IMR-90 (cell line): ENCODE measurements around the gene ACSBG1. TPM values are rescaled to one million over a fixed set of nuclear protein-coding genes. Genes with fewer than 3 reads are reported as not detected.

Experiments
- ATAC-seq: fragments of 200-7000 bp; cut with Tn5 transposase; 2 replicates; pipeline ENCODE4 v1.9.1; 2020; ENCODE audit warnings: low read depth, mild to moderate bottlenecking, moderate library complexity
- BruUV-seq: library from RNA; stranded (reverse); fragments of 400-500 nt; replicated peaks from 2 replicates; lab custom pipeline; 2021; lab: Mats Ljungman, UMichigan
- CTCF ChIA-PET: fragments of 300-600 bp; formaldehyde crosslinking; extraction: SDS; loops from one replicate; lab custom pipeline; 2021; ENCODE audit warnings: antibody characterized with exemption; lab: Yijun Ruan, JAX
- POLR2A ChIA-PET: fragments of 300-600 bp; sonication (Branson Sonifier 250); formaldehyde crosslinking; loops from one replicate; lab custom pipeline; 2022; ENCODE audit warnings: antibody characterized with exemption; ENCODE audit not compliant: unreplicated experiment; lab: Charles Lee
- DNase-seq: peaks from one replicate; pipeline ENCODE4 v3.0.0; 2013
- H2AFZ ChIP-seq: replicated peaks from 2 replicates; pipeline ENCODE3; 2013; ENCODE audit warnings: low read length, mild to moderate bottlenecking; ENCODE audit not compliant: poor library complexity
- H2AK5ac ChIP-seq: 2 replicates; pipeline ENCODE4 v1.6.1; 2013; ENCODE audit warnings: low read depth, low read length, inconsistent platforms
- H2AK9ac ChIP-seq: replicated peaks from 2 replicates; pipeline ENCODE3; 2013; ENCODE audit warnings: mild to moderate bottlenecking, low read depth, low read length, moderate library complexity; ENCODE audit not compliant: poor library complexity
- H2BK120ac ChIP-seq: 2 replicates; pipeline ENCODE4 v1.6.1; 2013; ENCODE audit warnings: low read depth, low read length, inconsistent platforms
- H2BK15ac ChIP-seq: 3 replicates; pipeline ENCODE4 v1.6.1; 2013; ENCODE audit warnings: low read depth, low read length, inconsistent platforms
- H2BK20ac ChIP-seq: 2 replicates; pipeline ENCODE4 v1.6.1; 2013; ENCODE audit warnings: low read depth, mild to moderate bottlenecking, inconsistent platforms, low read length, moderate library complexity
- H2BK5ac ChIP-seq: 2 replicates; pipeline ENCODE4 v1.6.1; 2013; ENCODE audit warnings: mild to moderate bottlenecking, low read depth, low read length, inconsistent platforms; ENCODE audit not compliant: poor library complexity, severe bottlenecking
- H3K14ac ChIP-seq: replicated peaks from 2 replicates; pipeline ENCODE4 v1.6.1; 2013; ENCODE audit warnings: low read depth, low read length, inconsistent platforms
- H3K18ac ChIP-seq: 2 replicates; pipeline ENCODE4 v1.6.1; 2013; ENCODE audit warnings: low read depth, low read length, control low read depth
- H3K23ac ChIP-seq: 2 replicates; pipeline ENCODE4 v1.6.1; 2013; ENCODE audit warnings: low read depth, low read length, inconsistent platforms
- H3K27ac ChIP-seq: 2 replicates; pipeline ENCODE4 v1.5.1; 2013; ENCODE audit warnings: mild to moderate bottlenecking, control low read depth, low read length; ENCODE audit not compliant: insufficient read depth
- H3K27me3 ChIP-seq: 2 replicates; pipeline ENCODE4 v1.6.1; 2013; ENCODE audit warnings: low read length; ENCODE audit not compliant: control insufficient read depth, insufficient read depth
- H3K36me3 ChIP-seq: 2 replicates; pipeline ENCODE4 v1.6.1; 2013; ENCODE audit warnings: low read length, mixed read lengths; ENCODE audit not compliant: control insufficient read depth, insufficient read depth
- H3K4ac ChIP-seq: 2 replicates; pipeline ENCODE4 v1.6.1; 2013; ENCODE audit warnings: low read depth, low read length, inconsistent platforms
- H3K4me1 ChIP-seq: 2 replicates; pipeline ENCODE4 v1.6.1; 2013; ENCODE audit warnings: low read length, mixed read lengths; ENCODE audit not compliant: control insufficient read depth, insufficient read depth
- H3K4me2 ChIP-seq: 2 replicates; pipeline ENCODE4 v1.6.1; 2013; ENCODE audit warnings: low read depth, mild to moderate bottlenecking, control low read depth, low read length, moderate library complexity
- H3K4me3 ChIP-seq: 2 replicates; pipeline ENCODE4 v1.5.1; 2013; ENCODE audit warnings: low read depth, mild to moderate bottlenecking, control low read depth, low read length, moderate library complexity; ENCODE audit not compliant: insufficient read depth
- H3K56ac ChIP-seq: 2 replicates; pipeline ENCODE4 v1.6.1; 2013; ENCODE audit warnings: low read length, inconsistent platforms; ENCODE audit not compliant: insufficient read depth; ENCODE audit errors: extremely low read depth
- H3K79me1 ChIP-seq, 2 experiments: 2 replicates each; pipeline ENCODE4 v1.6.1; 2013; ENCODE audit warnings: low read length in 2 of 2, inconsistent platforms in 1 of 2, low read depth in 1 of 2
- H3K9ac ChIP-seq: 2 replicates; pipeline ENCODE4 v1.6.1; 2013; ENCODE audit warnings: low read depth, low read length, control low read depth
- H3K9me1 ChIP-seq: 2 replicates; pipeline ENCODE4 v1.6.1; 2013; ENCODE audit warnings: low read length, inconsistent platforms; ENCODE audit not compliant: insufficient read depth
- H3K9me3 ChIP-seq: 2 replicates; pipeline ENCODE4 v1.6.1; 2013; ENCODE audit warnings: low read length; ENCODE audit not compliant: control insufficient read depth, insufficient read depth
- H4K20me1 ChIP-seq: 2 replicates; pipeline ENCODE4 v1.6.1; 2013; ENCODE audit warnings: low read length, inconsistent platforms; ENCODE audit not compliant: insufficient read depth
- H4K5ac ChIP-seq: 2 replicates; pipeline ENCODE4 v1.6.1; 2013; ENCODE audit warnings: mild to moderate bottlenecking, low read depth, low read length, control low read depth
- H4K8ac ChIP-seq, 2 experiments: 2 replicates each; pipeline ENCODE4 v1.6.1; 2013; ENCODE audit warnings: low read depth in 2 of 2, low read length in 2 of 2, control low read depth in 1 of 2, inconsistent platforms in 1 of 2
- H4K91ac ChIP-seq: 2 replicates; pipeline ENCODE4 v1.6.1; 2013; ENCODE audit warnings: low read depth, low read length, inconsistent platforms; ENCODE audit not compliant: insufficient read depth
- BHLHE40 ChIP-seq: fragments of 150-350 bp; IDR thresholded peaks from 2 replicates; pipeline ENCODE4 v1.6.1; 2016; ENCODE audit warnings: mild to moderate bottlenecking, low read depth, low read length
- CEBPB ChIP-seq: IDR thresholded peaks from 2 replicates; pipeline ENCODE4 v1.6.1; 2012; ENCODE audit warnings: low read depth, low read length, improper control_type of control experiment
- FOS ChIP-seq: fragments of 150-350 bp; IDR thresholded peaks from 2 replicates; pipeline ENCODE4 v1.6.1; 2016; ENCODE audit warnings: low read depth, low read length
- MAFK ChIP-seq: IDR thresholded peaks from 2 replicates; pipeline ENCODE4 v1.6.1; 2012; ENCODE audit warnings: low read depth, low read length, improper control_type of control experiment
- POLR2A ChIP-seq: IDR thresholded peaks from 2 replicates; pipeline ENCODE4 v1.6.1; 2012; ENCODE audit warnings: mild to moderate bottlenecking, low read depth, low read length
- RAD21 ChIP-seq: IDR thresholded peaks from 2 replicates; pipeline ENCODE4 v1.6.1; 2012; ENCODE audit warnings: low read length, improper control_type of control experiment
- RCOR1 ChIP-seq: IDR thresholded peaks from 2 replicates; pipeline ENCODE4 v1.6.1; 2012; ENCODE audit warnings: mild to moderate bottlenecking, low read length, improper control_type of control experiment; ENCODE audit not compliant: insufficient replicate concordance
- RFX5 ChIP-seq: IDR thresholded peaks from 2 replicates; pipeline ENCODE4 v1.8.0; 2012; ENCODE audit warnings: low read depth, mild to moderate bottlenecking, low read length, moderate library complexity
- SMC3 ChIP-seq: fragments of 150-350 bp; IDR thresholded peaks from 2 replicates; pipeline ENCODE4 v1.6.1; 2016; ENCODE audit warnings: low read depth, mild to moderate bottlenecking, antibody characterized with exemption, low read length, moderate library complexity
- WGBS, 2 experiments: methylation state at CpG; one replicate each; pipeline versions ENCODE4 v1.1.5 to v1.1.7; 2013; ENCODE audit warnings: missing lambda C conversion rate in 2 of 2; ENCODE audit not compliant: insufficient read length in 1 of 2; ENCODE audit errors: extremely low coverage in 2 of 2; 5-methylcytosine and 5-hydroxymethylcytosine counted together
- dilution Hi-C: fragments of 300-500 bp; cut with HindIII; formaldehyde crosslinking; loops from one replicate; pipeline ENCODE4 v1.14.3; 2018; ENCODE audit warnings: low sequenced_read_pairs; ENCODE audit not compliant: unreplicated experiment
- in situ Hi-C: fragments of 300-500 bp; cut with MboI; formaldehyde crosslinking; loops from 3 replicates; pipeline ENCODE4 v1.14.3; 2019; ENCODE audit warnings: low sequenced_read_pairs, inconsistent platforms, mixed read lengths
- intact Hi-C: fragments of 100-400 bp; cut with micrococcal nuclease; formaldehyde crosslinking; loops from 2 replicates; pipeline ENCODE4 v1.10.0; 2022
- polyA plus RNA-seq, 3 experiments: library from polyadenylated mRNA; depleted of rRNA; stranded (reverse); fragments of >200 nt; gene quantifications; 2 replicates each; pipeline ENCODE4 v1.2.3, GENCODE V29; 2012; ENCODE audit warnings: low replicate concordance in 1 of 3
- total RNA-seq: library from RNA; depleted of rRNA; stranded (reverse); fragments of >200 nt; gene quantifications from 2 replicates; pipeline ENCODE4 v1.2.3, GENCODE V29; 2012
- TF ChIP-seq, protein P1 (sequence below): fragments of 150-350 bp; IDR thresholded peaks from 2 replicates; pipeline ENCODE4 v1.6.1; 2016; ENCODE audit warnings: low read depth, mild to moderate bottlenecking, low read length, moderate library complexity, borderline replicate concordance
- TF ChIP-seq, protein P2 (sequence below): conservative IDR thresholded peaks from 2 replicates; pipeline ENCODE4 v1.5.1; 2012; ENCODE audit warnings: mild to moderate bottlenecking, low read depth, low read length, improper control_type of control experiment

The ACSBG1 gene
- total and polyA plus RNA-seq, 2 of the 4 experiments (the other 2 are of a cell fraction), result 0.02 TPM; not detected in 1

DNA sequence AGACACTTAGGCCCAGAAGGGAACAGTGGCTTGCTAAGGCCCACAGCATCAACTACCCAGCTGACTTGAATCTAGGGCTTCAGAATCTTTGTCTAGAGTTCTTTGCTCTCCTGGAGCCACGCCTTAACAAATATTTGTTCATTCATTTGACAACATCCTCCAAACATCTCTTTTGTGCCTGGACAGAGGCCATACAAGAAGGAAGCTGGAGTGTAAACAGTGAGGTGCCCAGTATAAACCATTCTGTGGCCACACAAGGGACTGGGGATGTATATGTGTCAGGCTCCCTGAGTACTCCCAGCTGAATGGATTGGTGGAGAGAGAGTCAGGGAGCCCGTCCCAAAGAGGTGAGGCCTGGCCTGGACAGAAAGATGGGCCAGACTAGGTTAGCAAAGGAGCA lies 106.5 kb downstream of the ACSBG1 start:
- WGBS, 2 experiments, result no CpG with 5 or more reads among the region's 2 CpGs
- in situ Hi-C loops, result no loop called here
- Histone ChIP-seq H3K56ac (no peak overlapping the region), H3K4me3 (no peak overlapping the region), H2BK5ac (no peak overlapping the region), H3K18ac (no peak overlapping the region), H3K4me1 (peaks cover 4% of the 10 kb centered on the region), H4K20me1 (0 out of 2 replicates have a peak, but pooled peaks cover 6% of the 10 kb centered on the region), H4K8ac (no peak overlapping the region), H3K79me1 (no peaks in the 10 kb centered on the region), H4K91ac (no peak overlapping the region), H2BK120ac (no peak overlapping the region), H3K27ac (no peak overlapping the region), H2AFZ (no peak overlapping the region), H2BK15ac (no peak overlapping the region), H3K9me3 (no peaks in the 10 kb centered on the region), H3K36me3 (no peaks in the 10 kb centered on the region), H3K27me3 (peaks cover 12% of the 10 kb centered on the region; the same call in 1 of the 2 replicates), H2AK9ac (no peak overlapping the region), H2BK20ac (no peak overlapping the region), H4K5ac (no peak overlapping the region), H3K4ac (no peak overlapping the region), H3K23ac (no peak overlapping the region), H3K14ac (no peak overlapping the region), H3K4me2 (no peak overlapping the region), H3K9ac (no peak overlapping the region), H2AK5ac (0 out of 2 replicates have a peak overlapping the region, but pooled peaks have one; percentile 62), H3K9me1 (peaks cover 3% of the 10 kb centered on the region)
- ATAC-seq (peak; percentile 8; the same call in 1 of the 2 replicates), DNase-seq (no peak)
- no peak for TF ChIP-seq SMC3
- no peak for TF ChIP-seq MAFK
- no peak for TF ChIP-seq RCOR1
- TF ChIP-seq, protein P1, sequence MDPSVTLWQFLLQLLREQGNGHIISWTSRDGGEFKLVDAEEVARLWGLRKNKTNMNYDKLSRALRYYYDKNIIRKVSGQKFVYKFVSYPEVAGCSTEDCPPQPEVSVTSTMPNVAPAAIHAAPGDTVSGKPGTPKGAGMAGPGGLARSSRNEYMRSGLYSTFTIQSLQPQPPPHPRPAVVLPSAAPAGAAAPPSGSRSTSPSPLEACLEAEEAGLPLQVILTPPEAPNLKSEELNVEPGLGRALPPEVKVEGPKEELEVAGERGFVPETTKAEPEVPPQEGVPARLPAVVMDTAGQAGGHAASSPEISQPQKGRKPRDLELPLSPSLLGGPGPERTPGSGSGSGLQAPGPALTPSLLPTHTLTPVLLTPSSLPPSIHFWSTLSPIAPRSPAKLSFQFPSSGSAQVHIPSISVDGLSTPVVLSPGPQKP, result no peak
- no peak for TF ChIP-seq BHLHE40
- no peak for TF ChIP-seq POLR2A
- TF ChIP-seq FOS, result no peak
- no peak for TF ChIP-seq RAD21
- TF ChIP-seq CEBPB, result no peak
- TF ChIP-seq, protein P2, sequence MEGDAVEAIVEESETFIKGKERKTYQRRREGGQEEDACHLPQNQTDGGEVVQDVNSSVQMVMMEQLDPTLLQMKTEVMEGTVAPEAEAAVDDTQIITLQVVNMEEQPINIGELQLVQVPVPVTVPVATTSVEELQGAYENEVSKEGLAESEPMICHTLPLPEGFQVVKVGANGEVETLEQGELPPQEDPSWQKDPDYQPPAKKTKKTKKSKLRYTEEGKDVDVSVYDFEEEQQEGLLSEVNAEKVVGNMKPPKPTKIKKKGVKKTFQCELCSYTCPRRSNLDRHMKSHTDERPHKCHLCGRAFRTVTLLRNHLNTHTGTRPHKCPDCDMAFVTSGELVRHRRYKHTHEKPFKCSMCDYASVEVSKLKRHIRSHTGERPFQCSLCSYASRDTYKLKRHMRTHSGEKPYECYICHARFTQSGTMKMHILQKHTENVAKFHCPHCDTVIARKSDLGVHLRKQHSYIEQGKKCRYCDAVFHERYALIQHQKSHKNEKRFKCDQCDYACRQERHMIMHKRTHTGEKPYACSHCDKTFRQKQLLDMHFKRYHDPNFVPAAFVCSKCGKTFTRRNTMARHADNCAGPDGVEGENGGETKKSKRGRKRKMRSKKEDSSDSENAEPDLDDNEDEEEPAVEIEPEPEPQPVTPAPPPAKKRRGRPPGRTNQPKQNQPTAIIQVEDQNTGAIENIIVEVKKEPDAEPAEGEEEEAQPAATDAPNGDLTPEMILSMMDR, result no peak
- TF ChIP-seq RFX5, result no peak
- POLR2A ChIA-PET, result no interaction called here
- BruUV-seq, result no TSS peak
- CTCF ChIA-PET, result no interaction called here
- dilution Hi-C loops, result no loop called here
- intact Hi-C loops, result no loop called here
